GM21723 (cell line): Measurements from ENCODE around the gene SIRPA.

ENCODE experiments used
- ATAC-seq: cut with Tn5 transposase; IDR thresholded peaks from one replicate; pipeline ENCODE4 v1.9.1; 2021; ENCODE audit warnings: mild to moderate bottlenecking, moderate library complexity; ENCODE audit not compliant: unreplicated experiment

SIRPA gene

GRCh38 chr20:1885940-1886693 is 9.1 kb upstream of the SIRPA start:
- no peak for ATAC-seq

GRCh38 chr20:1887321-1887720 is 7.9 kb upstream of the SIRPA start:
- no peak for ATAC-seq

- ATAC-seq = no peak
Observed at GRCh38 chr20:1887756-1888155, 7.5 kb upstream of the SIRPA start.

- no peak for ATAC-seq
Observed at GRCh38 chr20:1888796-1889463, 6.3 kb upstream of the SIRPA start.

GRCh38 chr20:1890469-1891262 is 4.5 kb upstream of the SIRPA start:
- ATAC-seq = no peak

- ATAC-seq = no peak
Observed at GRCh38 chr20:1891263-1892118, 3.7 kb upstream of the SIRPA start.

- ATAC-seq = no peak
Observed at GRCh38 chr20:1892119-1892385, 3.2 kb upstream of the SIRPA start.

GRCh38 chr20:1893721-1894470 is 1.3 kb upstream of the SIRPA start:
- no peak for ATAC-seq

GRCh38 chr20:1894471-1894950 is 696 bp upstream of the SIRPA start:
- peak; percentile 35 for ATAC-seq

GRCh38 chr20:1895674-1896483 is 672 bp downstream of the SIRPA start:
- no peak for ATAC-seq

- no peak for ATAC-seq
Observed at GRCh38 chr20:1896484-1897258, 1.5 kb downstream of the SIRPA start.

- peak; percentile 1 for ATAC-seq
Observed at GRCh38 chr20:1897541-1897940, 2.3 kb downstream of the SIRPA start.

- ATAC-seq = peak; percentile 63
Observed at GRCh38 chr20:1897965-1898464, 2.8 kb downstream of the SIRPA start.

- no peak for ATAC-seq
Observed at GRCh38 chr20:1898482-1899240, 3.5 kb downstream of the SIRPA start.

GRCh38 chr20:1899241-1899525 is 4.0 kb downstream of the SIRPA start:
- no peak for ATAC-seq

GRCh38 chr20:1900321-1900801 is 5.2 kb downstream of the SIRPA start:
- no peak for ATAC-seq

- ATAC-seq = no peak
Observed at GRCh38 chr20:1901704-1902103, 6.5 kb downstream of the SIRPA start.

- no peak for ATAC-seq
Observed at GRCh38 chr20:1902188-1902587, 7.0 kb downstream of the SIRPA start.
